Loucy (cell line): ENCODE results near the gene FOXA3.
"Not testable (repeated sequence)": the region's sequence is repeated elsewhere in the genome, so short reads cannot be mapped to it uniquely, and the experiment has no call there.

Experiments used
- H2AFZ ChIP-seq: fragments of 200-600 bp; sonication (generic); 2 replicates; pipeline ENCODE4 v1.6.0; 2016; ENCODE audit warnings: antibody characterized with exemption, mild to moderate bottlenecking, low read length, moderate library complexity
- H3F3A ChIP-seq: fragments of 200-600 bp; 2 replicates; pipeline ENCODE4 v1.6.0; 2016; ENCODE audit warnings: antibody characterized with exemption, low read depth, mild to moderate bottlenecking
- H3K27me3 ChIP-seq: fragments of 200-600 bp; sonication (generic); 2 replicates; pipeline ENCODE4 v1.6.1; 2014; ENCODE audit warnings: low read length, mild to moderate bottlenecking; ENCODE audit not compliant: insufficient read depth, poor library complexity, severe bottlenecking
- H3K36me3 ChIP-seq: fragments of 200-600 bp; sonication (generic); 2 replicates; pipeline ENCODE4 v1.6.1; 2016; ENCODE audit warnings: low read length; ENCODE audit not compliant: insufficient read depth
- H3K4me1 ChIP-seq: fragments of 200-600 bp; sonication (generic); 2 replicates; pipeline ENCODE4 v1.5.1; 2014; ENCODE audit warnings: low read length, mild to moderate bottlenecking; ENCODE audit not compliant: insufficient read depth, poor library complexity, severe bottlenecking
- H3K4me2 ChIP-seq: fragments of 200-600 bp; sonication (generic); 2 replicates; pipeline ENCODE4 v1.6.0; 2014; ENCODE audit warnings: antibody characterized with exemption, low read length, low read depth, mild to moderate bottlenecking; ENCODE audit not compliant: poor library complexity, severe bottlenecking
- H3K4me3 ChIP-seq: fragments of 200-600 bp; sonication (generic); 2 replicates; pipeline ENCODE4 v1.5.1; 2014; ENCODE audit warnings: low read length, mild to moderate bottlenecking, mixed read lengths; ENCODE audit not compliant: poor library complexity, severe bottlenecking
- H3K79me2 ChIP-seq: fragments of 200-600 bp; sonication (generic); 2 replicates; pipeline ENCODE4 v1.6.1; 2014; ENCODE audit warnings: low read length; ENCODE audit not compliant: insufficient read depth
- H3K9ac ChIP-seq: fragments of 200-600 bp; sonication (generic); 2 replicates; pipeline ENCODE4 v1.6.0; 2014; ENCODE audit warnings: mild to moderate bottlenecking, low read depth, low read length, moderate library complexity; ENCODE audit not compliant: poor library complexity, severe bottlenecking
- H3K9me2 ChIP-seq: fragments of 200-600 bp; sonication (generic); replicated peaks from 2 replicates; pipeline ENCODE4 v1.6.1; 2016; ENCODE audit warnings: low read depth, low read length, mixed read lengths
- H3K9me3 ChIP-seq: fragments of 200-600 bp; sonication (generic); 2 replicates; pipeline ENCODE4 v1.6.1; 2014; ENCODE audit warnings: mild to moderate bottlenecking, antibody characterized with exemption, low read length, low read depth; ENCODE audit not compliant: insufficient read depth
- H4K20me1 ChIP-seq: fragments of 200-600 bp; sonication (generic); 2 replicates; pipeline ENCODE4 v1.6.0; 2014; ENCODE audit warnings: antibody characterized with exemption, low read length, mild to moderate bottlenecking; ENCODE audit not compliant: insufficient read depth, poor library complexity, severe bottlenecking
- CTCF ChIP-seq: fragments of 200-600 bp; sonication (generic); conservative IDR thresholded peaks from 2 replicates; pipeline ENCODE4 v1.5.1; 2014; ENCODE audit warnings: mild to moderate bottlenecking, antibody characterized with exemption, low read length
- EZH2phosphoT487 ChIP-seq: fragments of 200-600 bp; IDR thresholded peaks from 2 replicates; pipeline ENCODE4 v1.6.1; 2018; ENCODE audit warnings: antibody characterized with exemption, mild to moderate bottlenecking, moderate library complexity, borderline replicate concordance

The FOXA3 gene

GRCh38 chr19:45890877-45891276 lies 26.8 kb downstream of the FOXA3 start:
- H3K36me3 ChIP-seq, result no peaks in the 10 kb centered on the region
- H2AFZ ChIP-seq, result no peak overlapping the region
- H3K9me2 ChIP-seq, result no peaks in the 10 kb centered on the region
- no peaks in the 10 kb centered on the region for H3K79me2 ChIP-seq
- no peaks in the 10 kb centered on the region for H3F3A ChIP-seq
- H3K4me3 ChIP-seq, result no peak overlapping the region
- peaks cover 6% of the 10 kb centered on the region for H3K4me1 ChIP-seq
- no peaks in the 10 kb centered on the region for H4K20me1 ChIP-seq
- no peak overlapping the region for H3K4me2 ChIP-seq
- no peaks in the 10 kb centered on the region for H3K9me3 ChIP-seq
- no peak overlapping the region for H3K9ac ChIP-seq
- TF ChIP-seq EZH2phosphoT487, result no peak
- H3K27me3 ChIP-seq, result no peaks in the 10 kb centered on the region

GRCh38 chr19:45895519-45895972 lies 31.4 kb downstream of the FOXA3 start:
- Histone ChIP-seq H3K9ac (no peak overlapping the region), H3F3A (no peaks in the 10 kb centered on the region), H3K9me2 (no peaks in the 10 kb centered on the region), H4K20me1 (peaks cover 4% of the 10 kb centered on the region), H3K4me3 (no peak overlapping the region), H3K4me1 (no peaks in the 10 kb centered on the region), H3K9me3 (no peaks in the 10 kb centered on the region), H3K27me3 (no peaks in the 10 kb centered on the region), H2AFZ (no peak overlapping the region), H3K36me3 (no peaks in the 10 kb centered on the region; the same call in 1 of the 2 replicates), H3K79me2 (peaks cover 10% of the 10 kb centered on the region; the same call in 1 of the 2 replicates), H3K4me2 (no peak overlapping the region)
- TF ChIP-seq EZH2phosphoT487 (no peak), CTCF (no peak)

- not testable (repeated sequence) for H3K4me2 ChIP-seq, H3K9ac ChIP-seq, H3K36me3 ChIP-seq, H2AFZ ChIP-seq, H4K20me1 ChIP-seq, H3F3A ChIP-seq, H3K9me3 ChIP-seq, H3K27me3 ChIP-seq, H3K4me1 ChIP-seq, H3K9me2 ChIP-seq, H3K4me3 ChIP-seq
- peaks cover 15% of the 10 kb centered on the region; the same call in 1 of the 2 replicates for H3K79me2 ChIP-seq
Measured at GRCh38 chr19:45895983-45896599, 32.0 kb downstream of the FOXA3 start.

- Histone ChIP-seq H3K9me3 (no peaks in the 10 kb centered on the region), H3K4me1 (no peaks in the 10 kb centered on the region), H3K27me3 (no peaks in the 10 kb centered on the region), H3F3A (no peaks in the 10 kb centered on the region), H3K9me2 (no peaks in the 10 kb centered on the region), H3K36me3 (no peaks in the 10 kb centered on the region; the same call in 1 of the 2 replicates), H4K20me1 (peaks cover 4% of the 10 kb centered on the region), H3K79me2 (peaks cover 27% of the 10 kb centered on the region), H3K4me2 (no peak overlapping the region), H2AFZ (no peak overlapping the region), H3K9ac (no peak overlapping the region), H3K4me3 (no peak overlapping the region)
- TF ChIP-seq EZH2phosphoT487, result no peak
- no peak for TF ChIP-seq CTCF
Measured at GRCh38 chr19:45897261-45897812, 33.2 kb downstream of the FOXA3 start.
